Measurements from ENCODE around the gene CCDC88B.

DNA sequence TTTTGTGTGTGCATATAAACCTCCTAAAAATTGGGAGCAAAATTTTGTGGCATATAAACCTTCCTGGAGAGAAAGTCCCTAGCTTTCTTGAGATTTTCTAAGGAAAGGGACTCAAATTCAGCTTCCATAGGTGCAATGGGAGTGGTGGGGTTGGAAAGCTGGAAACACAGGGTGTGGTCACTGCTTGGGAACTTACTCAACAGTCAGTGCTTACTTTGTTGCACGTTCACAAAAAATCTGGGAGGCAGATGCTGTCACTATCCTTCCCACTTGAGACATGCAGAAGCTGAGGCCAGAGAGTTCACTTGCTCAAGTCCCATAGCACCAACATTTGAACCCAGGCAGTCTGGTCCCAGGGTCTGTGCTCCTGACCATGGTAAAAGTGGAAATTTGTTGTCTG, 43.8 kb upstream of the CCDC88B start:
- TF ChIP-seq, protein P1, sequence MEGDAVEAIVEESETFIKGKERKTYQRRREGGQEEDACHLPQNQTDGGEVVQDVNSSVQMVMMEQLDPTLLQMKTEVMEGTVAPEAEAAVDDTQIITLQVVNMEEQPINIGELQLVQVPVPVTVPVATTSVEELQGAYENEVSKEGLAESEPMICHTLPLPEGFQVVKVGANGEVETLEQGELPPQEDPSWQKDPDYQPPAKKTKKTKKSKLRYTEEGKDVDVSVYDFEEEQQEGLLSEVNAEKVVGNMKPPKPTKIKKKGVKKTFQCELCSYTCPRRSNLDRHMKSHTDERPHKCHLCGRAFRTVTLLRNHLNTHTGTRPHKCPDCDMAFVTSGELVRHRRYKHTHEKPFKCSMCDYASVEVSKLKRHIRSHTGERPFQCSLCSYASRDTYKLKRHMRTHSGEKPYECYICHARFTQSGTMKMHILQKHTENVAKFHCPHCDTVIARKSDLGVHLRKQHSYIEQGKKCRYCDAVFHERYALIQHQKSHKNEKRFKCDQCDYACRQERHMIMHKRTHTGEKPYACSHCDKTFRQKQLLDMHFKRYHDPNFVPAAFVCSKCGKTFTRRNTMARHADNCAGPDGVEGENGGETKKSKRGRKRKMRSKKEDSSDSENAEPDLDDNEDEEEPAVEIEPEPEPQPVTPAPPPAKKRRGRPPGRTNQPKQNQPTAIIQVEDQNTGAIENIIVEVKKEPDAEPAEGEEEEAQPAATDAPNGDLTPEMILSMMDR (IDR thresholded peaks at IDR 0.05; ENCODE audit: borderline replicate concordance, extremely low read depth, low read length, poor library complexity, severe bottlenecking), result no peak
- no peak for TF ChIP-seq EZH2 (IDR thresholded peaks at IDR 0.05; ENCODE audit: borderline replicate concordance, low read depth, low read length, severe bottlenecking)

Data from DND-41 (cell line).